Stimulated activated naive CD4-positive, alpha-beta T cell treated with Interleukin-2 at 50 U/mL for 16 hours (primary cell): ENCODE measurements around the gene ITPRIP.

ENCODE experiments used
- DNase-seq: peaks from one replicate; lab custom pipeline; 2025; lab: John Stamatoyannopoulos, UW

The ITPRIP gene

DNA sequence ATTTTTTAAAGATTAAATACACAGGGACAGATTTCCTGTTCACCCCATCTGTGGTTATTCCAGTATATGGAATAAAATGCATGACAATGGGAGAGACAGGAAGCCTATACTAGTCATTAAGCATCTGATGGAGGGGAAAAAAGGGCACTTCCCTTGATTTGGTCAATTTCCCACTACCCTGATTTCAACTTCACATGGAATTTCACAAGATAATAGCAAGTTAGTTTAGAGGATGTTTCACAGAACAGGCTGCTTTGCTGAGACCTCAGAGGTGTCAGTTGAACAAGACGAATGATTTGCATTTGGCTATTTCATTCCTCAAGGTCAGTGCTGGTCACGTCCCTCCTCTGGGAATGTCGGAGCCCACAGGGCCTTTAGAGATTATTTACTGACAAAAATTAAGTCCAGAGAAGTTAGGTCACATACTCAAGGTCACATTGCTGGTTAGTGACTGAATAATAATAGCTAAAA lies 4.7 kb upstream of the ITPRIP start:
- DNase-seq, result no peak

DNA sequence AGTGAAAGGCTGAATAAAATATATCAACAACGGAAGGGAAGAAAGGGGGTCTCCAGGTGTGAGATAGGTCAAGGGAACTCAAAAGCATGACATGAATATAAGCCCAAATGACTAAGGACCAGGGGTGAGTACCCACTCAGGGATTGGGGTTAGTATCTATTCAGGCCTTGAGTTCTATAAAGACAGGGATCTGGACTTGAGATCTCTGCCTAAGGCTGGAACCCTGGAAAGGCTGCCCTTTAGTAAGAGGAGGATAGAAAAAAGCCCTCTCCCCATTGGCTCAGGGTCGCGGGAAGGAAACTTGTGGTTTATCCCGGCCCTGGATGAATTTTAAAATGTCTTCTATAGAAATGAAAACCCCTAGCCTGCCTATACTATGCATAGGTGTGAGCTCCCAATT lies 2.4 kb upstream of the ITPRIP start:
- no peak for DNase-seq

DNA sequence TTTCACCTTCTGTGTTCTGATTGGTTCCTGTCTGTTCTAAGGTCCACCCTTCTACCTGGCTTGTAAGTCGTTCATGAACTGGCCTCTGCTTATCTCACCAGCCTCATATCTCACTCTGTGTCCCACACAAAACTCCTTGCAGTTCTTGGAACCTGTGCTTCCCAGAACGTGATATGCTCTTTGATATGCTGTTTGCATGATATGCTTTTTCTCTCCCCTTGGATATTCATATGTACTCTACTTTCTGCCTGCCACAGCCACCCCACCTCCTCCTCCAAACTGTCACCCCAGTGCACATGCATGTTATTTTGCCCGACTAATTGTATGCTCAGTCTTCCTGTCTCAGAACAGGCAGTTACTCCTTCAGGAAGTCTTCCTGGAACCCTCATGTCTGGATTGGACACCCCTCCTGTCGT lies 1.9 kb upstream of the ITPRIP start:
- no peak for DNase-seq

DNA sequence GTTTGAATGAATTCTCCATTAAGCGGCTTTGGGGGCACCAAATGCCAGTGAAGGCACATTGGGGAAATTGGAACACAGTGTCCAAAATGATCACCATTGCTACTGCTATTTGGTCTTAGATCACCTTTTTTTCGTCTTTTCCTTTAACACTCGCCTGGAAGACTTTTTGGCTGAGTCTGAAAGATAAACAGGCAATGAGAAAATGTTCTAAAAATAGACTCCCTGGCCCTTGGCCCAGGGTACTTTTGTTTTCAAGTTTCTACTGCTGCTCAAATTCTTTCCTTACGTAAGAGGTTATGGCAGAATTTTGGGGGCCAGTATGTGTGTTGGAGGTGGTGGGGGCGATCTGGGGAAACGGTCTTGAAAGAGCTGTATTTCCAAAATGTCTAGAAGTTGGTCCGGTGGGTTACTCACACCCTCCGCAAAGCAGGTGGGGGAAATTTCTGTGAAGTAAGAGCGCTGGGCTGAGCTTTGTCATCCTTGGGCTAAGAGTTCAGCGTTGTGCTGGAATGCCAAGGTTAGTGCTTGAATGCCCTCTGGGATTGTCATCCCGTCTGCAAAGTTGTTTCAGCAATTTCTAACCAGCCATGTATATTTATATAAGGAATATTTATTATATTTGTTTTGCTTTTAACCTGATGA lies 1.3 kb upstream of the ITPRIP start:
- no peak for DNase-seq

DNA sequence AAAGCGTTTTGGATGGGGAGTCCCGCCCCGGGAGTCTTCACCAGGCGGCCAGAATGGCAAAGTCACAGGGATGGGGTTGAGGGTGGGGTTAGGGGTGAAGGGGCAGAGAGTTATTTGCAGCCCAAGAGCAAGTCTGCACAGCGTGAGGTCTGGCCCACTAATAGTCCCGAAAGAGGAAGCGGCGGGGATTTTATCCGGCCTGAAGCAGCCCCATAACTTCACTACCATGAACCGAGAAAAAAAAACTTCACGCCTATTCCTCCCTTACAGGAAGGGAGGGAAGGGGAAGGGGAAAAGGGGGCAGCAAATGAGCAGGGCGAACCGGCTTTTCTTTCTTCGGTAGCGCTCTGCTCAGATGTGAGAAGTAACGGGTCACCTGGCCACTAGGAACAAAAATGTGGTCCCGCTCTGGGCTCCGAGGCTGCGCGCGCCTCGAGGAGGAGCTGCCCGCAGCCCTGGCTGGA lies 712 bp downstream of the ITPRIP start:
- no peak for DNase-seq

DNA sequence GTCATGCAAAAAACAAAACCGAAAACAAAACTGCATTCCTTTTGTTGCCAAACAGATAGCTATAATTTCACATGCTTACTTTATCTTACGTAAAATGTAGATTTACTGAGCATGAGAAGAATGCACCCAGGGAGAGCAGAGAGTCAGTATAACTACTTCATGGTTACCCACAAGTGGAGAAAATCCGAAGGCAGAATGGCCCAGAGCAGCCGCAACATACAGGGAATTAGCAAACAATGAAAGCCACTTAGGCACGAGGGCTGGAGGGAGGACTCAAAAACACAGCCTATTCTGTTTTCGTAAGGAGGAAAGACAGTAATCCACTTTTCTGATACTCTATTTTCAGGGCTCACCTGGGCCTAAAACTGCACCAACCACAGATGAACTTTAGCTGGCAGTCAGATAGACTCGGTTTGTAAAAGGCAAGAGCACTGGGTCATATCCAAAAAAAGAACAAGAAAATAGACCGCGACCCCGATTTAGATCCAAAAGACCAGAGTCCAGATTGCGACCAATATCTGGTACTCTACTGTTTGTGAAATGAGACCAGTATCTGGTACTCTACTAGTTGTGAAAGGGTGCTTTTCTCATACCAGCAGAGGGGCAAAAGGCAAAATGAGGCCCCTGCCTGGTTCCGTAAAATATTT lies 1.3 kb downstream of the ITPRIP start:
- no peak for DNase-seq

DNA sequence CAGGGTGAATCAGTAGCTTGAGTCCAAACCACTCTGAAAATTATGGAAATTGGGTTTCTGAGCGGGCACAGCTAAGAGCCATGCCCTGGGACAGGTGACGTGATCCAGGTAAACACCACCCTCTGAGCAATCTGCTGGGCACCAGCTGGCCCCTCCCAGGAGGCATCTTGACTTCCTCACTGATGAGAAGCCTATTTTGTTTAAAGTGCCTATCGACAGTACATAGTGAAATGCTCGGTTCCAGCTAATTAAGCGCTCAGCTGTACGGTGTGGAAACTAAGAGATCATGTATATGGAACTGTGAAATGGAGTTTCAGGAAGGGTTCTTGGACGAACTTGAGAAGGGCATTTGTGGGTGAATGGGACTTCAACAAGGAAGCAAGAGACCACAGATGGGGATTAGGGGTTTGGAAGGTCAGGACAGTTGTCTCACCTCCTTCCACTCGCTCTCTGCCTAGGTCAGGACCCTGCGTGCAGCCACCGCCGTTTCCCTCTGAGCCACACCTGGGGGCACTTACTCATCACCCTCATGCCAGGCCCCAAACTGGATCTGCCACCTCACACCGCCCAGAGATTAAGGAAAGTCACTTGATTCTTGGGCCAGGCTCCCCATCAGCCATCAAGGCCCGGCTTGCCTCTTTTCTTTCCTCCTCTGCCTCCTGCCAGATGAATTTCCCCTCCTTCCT lies 3.2 kb downstream of the ITPRIP start:
- no peak for DNase-seq

DNA sequence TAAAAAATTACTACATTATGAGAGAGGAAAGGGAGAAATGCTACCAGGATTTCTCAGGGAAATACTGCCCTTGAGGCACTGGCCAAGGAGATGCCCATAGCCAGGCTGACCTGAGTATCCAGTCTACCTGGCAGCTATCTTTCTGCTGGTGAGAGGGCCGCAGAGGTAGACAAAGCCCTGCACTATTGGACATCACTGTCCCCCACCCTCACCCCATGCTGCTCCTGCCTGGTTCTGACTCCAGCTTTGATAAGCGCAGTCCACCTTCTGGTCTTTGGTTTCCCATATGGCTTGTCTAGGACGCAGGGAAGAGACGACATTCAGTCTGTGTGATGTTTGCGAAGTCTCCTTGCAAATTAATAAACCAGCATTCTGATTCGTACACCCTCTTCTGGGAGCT lies 3.7 kb downstream of the ITPRIP start:
- DNase-seq, result no peak

DNA sequence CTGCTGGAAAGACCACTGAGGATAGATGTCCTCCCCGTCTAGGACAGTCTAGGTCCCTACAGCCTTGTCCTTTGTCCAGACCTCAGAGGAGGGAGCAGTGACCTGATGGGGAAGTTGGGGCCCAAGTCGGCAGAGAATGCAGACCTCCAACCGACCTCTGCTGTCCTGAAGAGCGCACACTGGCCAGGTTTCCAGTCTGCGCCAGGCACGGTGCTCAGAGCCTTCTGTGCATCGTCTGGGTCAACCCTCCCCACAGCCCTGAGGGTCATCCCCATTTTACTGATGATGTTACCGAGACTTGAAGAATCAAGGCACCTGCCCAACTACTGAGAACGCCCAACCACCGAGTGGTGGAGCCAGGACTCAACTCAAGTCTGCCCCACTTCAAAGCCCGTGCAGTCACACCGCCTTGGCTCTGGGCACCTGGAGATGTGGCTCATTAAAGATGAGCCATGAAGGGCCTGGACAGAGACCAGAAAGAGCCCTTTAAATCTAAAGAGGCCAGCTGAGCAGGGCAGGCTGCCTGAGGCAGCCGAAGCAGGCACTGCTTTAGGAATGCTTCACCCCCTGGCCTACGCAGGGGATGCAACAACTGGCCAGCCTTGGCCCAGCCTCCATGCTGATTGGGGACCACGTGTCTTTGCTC lies 4.4 kb downstream of the ITPRIP start:
- DNase-seq, result no peak

DNA sequence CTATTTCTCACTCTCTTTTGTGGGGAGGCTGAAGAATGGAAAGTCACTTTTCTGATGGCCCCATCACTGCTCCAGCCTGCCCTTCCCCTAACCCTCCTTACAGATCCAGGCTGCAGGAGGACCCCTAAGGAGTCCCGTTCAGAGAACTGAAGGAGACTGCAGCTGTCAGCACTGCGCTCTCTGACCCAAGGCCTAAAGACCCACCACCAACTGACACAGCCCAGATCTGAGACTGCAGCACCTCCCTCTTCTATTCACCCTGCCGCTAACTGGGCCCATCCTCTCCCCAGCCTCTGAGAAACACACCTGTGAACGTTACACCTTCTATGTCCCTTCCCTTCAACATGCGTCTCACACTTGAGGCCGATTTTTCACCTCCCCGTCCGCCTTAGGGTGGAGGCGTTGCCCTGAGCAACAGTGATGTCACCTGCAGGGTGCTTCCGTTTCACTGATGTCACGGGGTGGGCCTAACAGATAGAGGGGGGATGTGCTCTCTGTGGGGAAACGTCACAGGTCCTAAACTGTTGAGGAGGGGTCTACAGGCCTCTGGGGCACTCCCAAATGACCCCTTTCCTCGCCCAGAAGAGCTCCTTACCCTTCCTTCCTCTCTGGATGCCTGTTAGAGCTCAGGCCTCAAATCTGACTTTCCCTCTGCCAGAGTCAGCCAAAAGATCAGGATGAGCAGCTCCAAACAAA lies 5.1 kb downstream of the ITPRIP start:
- peak; percentile 21 for DNase-seq

DNA sequence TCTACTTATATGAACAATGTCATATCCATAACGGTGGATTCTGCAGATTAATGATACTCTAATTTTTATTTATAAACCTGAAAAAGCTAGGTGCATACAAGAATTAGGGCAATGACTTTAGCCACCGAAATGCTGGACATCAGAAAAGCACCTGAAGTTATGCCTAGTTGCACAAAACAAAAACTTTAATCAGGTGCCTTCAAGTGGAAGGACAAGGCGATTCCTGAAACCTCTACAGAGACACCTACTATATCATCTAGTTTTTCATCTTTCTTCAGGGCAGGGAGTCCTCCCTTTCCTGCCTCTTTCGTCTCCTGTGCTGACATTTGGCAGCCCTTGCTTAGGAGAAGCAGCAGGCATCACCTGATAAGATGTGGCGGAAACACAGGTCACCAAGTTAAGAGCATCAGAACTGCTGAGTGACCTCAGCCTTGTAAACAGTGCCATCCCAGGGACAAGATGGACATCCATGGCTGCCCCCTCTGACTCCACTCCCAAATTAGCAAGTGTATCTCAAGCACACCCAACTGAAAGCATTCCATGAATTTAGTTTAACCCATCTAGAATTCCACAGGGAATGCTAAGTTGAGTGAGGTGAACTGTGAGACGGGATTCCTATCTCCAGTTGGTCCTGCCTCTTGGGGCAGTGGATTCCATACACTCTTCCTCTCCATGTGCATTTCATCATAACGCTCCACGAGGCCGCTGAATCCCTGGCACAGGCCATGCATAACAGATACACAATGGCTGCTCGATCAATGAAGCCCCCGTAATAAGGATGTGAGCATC lies 5.8 kb downstream of the ITPRIP start:
- DNase-seq, result no peak

DNA sequence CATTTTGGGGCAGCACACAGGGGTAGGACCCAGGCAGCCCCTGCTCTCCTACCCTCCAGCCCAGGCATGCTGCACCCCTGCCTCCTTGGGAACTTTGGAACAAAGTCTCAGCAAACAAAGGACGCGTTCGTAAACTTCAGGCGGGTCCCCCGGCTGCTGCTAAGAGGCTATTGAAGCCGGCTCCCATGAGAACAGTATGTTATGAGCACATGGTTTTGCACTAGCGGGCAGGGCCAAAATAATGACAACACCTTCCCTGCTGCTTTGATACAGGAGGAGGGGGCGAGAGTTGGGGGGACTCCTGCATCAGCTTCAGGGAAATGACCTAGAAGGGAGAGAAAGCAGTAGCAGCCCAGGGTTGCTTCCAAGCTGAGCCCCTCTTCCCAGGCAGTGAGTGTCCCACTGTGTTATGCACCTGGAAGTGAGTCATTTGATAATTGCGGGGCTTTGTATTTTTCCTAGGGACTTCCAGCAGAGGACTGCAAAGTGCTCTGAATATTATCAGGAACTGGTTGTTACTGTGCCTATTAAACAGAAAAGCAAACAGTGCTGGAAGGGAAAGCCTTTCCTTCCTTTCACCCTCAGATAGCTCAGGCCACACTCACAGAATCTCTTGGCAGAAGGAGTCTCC lies 6.9 kb downstream of the ITPRIP start:
- no peak for DNase-seq

DNA sequence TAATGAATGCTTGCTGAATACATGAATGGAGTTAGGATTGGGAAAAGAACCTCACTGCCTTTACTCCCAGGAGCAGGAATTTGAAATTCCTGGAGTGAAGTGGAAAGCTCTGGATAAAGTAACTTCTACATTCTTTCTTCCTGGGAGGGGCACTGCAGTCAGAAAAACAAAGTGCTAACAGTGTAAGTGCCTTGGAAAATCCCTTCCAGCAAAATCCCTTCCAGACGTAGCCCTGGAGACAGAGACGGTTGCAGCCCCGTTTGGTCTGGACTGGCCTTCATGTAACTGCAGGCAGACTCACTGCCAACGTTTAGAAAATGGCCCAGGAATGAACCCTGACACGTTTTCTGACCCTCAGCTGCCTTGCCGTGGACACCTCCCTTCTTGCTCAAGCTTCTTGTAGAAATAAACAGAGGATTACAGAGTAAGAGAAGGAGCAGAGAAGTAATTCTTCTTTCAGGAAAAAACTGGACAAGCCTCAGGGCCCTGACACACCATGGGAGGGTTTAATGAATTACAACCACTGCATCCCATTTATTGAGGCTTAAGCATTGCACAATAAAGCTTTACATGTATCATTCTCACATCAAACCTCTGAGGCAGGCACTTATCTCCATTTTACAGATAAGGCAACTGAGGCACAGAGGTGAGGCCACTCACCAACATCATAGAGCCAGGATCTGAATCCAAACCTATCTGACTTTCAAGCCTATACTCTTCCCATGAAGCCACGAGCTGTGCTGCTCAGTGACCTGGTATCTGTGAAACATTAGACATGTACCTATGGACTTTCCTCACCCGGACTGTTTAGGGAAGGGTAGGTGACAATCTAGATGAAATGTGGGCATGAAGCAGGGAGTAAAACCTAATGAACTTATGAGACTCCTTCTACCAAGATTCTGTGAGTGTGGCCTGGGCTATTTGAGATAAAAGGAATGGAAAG lies 7.8 kb downstream of the ITPRIP start:
- DNase-seq, result no peak

DNA sequence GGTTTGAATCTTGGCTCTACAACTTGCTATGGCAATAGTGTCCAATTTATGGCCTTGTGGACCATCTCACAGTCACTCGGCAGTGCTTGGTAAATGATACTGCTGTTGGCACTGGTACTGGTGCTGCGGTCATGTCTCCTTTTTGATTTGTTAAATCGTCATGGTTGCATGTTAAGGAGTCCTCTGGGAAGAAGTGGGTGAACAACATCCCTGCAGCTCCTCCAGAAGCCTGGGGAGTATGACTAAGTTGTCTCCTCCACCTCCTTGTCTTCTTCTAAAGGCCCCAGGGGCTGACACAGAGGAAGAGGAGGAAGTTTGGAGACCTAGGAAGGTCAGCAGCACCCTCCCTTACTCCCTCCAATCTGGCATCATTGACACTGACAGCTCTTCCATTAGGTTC lies 8.5 kb downstream of the ITPRIP start:
- DNase-seq, result no peak

DNA sequence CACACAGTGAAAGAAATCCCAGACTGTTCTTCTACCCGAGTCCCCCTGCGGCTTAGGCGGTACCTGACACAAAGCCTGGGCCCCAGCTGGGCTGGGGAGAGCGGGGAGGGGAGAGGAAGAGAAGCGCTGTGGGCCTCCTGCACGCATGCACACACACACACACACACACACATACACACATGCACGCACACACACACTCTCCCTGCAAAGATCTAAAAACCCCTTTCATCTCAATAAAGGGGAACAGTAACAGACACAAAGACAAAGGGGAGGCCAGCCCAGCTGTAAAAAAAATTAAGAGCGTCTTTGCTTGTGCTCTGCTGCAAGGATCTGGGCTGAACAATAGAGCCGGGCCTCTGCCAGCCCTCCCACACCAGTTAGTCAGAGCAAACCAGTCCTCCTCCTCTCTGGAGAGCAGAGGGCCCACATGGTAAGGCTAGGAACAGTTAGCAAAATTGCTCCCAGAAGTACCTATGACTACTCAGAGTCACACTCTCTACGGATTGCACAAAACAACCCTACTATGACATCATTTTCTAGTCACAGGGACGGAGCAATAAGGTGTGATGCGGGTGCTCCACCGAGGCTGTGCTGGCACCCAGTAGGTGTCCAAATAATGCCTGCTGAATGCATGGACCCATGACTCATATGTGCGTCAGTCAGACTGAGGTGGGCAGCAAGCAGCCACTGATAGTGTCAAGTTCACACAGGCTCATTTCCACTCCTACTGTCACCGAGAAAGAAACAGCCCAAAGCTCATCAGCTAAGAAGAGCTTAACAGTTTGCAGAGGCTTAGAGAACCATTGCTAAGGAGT lies 9.2 kb downstream of the ITPRIP start:
- DNase-seq, result peak; percentile 87

DNA sequence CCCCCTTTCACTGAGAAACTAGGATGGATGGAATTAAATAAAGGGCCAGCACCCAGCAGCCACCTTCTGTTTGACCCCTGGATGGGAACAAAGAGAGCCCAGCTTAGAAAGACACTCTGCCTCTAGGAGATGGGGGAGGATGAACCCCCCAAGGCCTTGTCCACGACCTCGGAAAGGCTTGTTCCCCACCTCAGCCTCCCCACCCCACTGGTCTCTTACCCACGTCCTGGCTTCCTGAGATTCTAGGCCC lies 9.7 kb downstream of the ITPRIP start:
- DNase-seq, result no peak

DNA sequence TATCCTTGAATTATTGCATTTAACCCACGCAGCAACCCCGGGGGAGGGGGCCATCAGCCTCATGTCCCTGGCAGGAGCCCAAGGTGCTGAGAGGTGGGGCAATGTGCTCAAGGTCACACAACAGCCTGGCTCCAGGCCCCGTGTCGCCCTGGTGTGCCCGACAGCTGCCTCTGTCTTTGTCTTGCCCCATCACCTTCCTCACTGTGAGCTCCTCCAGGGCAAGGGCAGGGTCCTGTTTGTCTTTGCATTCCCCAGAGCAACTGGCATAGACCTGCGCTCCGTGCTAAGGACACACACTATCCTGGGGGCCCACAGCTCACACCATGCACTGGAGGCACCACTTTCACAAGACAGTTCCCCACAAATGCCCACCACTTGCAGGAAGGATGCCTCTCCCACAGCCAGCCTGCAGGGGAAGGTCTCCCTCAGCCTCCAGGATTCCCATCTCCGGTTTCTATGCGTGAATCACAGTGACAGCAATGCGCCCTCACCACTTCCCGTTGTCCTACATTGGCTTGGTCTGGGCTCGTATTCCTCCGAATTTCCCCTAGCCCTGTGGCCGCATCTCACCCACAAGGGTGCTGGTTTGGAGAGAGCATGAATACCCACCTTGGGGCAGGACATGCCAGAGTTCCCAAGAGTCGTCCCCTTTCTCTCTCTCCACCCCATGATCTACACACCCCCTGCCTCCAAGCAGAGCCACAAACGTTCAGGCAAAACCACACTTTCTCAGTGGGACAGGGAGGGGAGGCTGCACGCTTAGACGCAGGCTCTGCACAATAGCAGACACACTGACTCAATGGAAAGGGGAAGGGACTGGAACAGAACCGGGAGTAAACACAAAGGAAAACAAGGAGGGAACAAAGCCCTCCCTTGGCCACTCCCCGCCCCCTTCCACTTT lies 10.3 kb downstream of the ITPRIP start:
- DNase-seq, result no peak

DNA sequence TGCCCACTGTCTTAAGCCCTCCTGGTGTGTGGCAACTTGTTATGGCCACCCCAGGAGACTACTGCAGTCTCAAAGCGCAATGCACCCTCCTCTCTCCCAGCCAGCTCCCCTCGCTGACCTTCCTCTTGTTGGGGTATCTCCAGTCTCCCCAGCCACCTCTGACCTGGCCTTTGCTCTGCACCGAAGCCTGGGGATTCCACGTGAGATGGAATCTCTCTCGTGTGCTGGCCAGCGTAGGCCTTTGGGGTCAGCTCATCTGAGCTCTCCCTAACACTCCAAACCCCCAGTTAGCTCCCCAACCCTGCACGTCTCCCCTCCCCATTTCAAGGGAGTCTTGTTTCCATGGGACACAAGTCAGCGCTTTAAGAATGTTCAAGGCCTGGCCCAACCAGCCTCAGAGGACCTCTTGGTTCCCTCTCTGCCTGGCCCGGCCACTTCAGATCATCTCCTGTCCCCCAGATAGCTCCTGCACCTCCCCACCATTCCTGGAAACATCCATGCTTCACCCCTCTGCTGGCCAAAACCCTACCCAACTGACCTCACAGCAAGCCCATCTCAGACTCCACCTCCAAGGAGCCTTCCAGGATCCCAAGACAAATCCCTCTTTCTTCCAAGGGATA lies 11.2 kb downstream of the ITPRIP start:
- no peak for DNase-seq
